CD8-positive, alpha-beta memory T cell (primary cell): Measurements from ENCODE around the gene SBNO1. TPM values are rescaled to one million over a fixed set of nuclear protein-coding genes. Genes with fewer than 3 reads are reported as not detected.

ENCODE experiments used
- CTCF ChIA-PET: fragments of 350-600 bp; sonication (Branson Sonifier 250); formaldehyde crosslinking; loops from one replicate; lab custom pipeline; 2021; ENCODE audit warnings: antibody characterized with exemption; lab: Charles Lee
- POLR2A ChIA-PET: fragments of 350-600 bp; sonication (Branson Sonifier 250); formaldehyde crosslinking; loops from one replicate; lab custom pipeline; 2021; ENCODE audit warnings: antibody characterized with exemption; lab: Charles Lee
- DNase-seq, 5 donors: peaks; one replicate each; pipeline versions ENCODE4 v3.0.0 to v3.0.0-alpha.2; 2020 to 2022; ENCODE audit warnings: mixed read lengths in 1 of 5
- H3K27ac ChIP-seq: one replicate; pipeline ENCODE4 v1.7.0; 2013; ENCODE audit warnings: low read depth, mild to moderate bottlenecking, low read length, moderate library complexity
- H3K27me3 ChIP-seq: 2 replicates; pipeline ENCODE4 v1.7.0; 2013; ENCODE audit warnings: low read length, mild to moderate bottlenecking; ENCODE audit not compliant: insufficient read depth, poor library complexity, severe bottlenecking
- H3K36me3 ChIP-seq: 2 replicates; pipeline ENCODE4 v1.7.0; 2013; ENCODE audit warnings: mild to moderate bottlenecking, low read length, moderate library complexity; ENCODE audit not compliant: insufficient read depth
- H3K4me1 ChIP-seq: 2 replicates; pipeline ENCODE4 v1.7.0; 2013; ENCODE audit warnings: mild to moderate bottlenecking, low read length, moderate library complexity; ENCODE audit not compliant: insufficient read depth
- H3K4me3 ChIP-seq: 2 replicates; pipeline ENCODE4 v1.7.0; 2013; ENCODE audit warnings: mild to moderate bottlenecking, low read length
- H3K9me3 ChIP-seq: 2 replicates; pipeline ENCODE4 v1.7.0; 2013; ENCODE audit warnings: mild to moderate bottlenecking, low read length
- H3K27ac Mint-ChIP-seq, 8 donors: one replicate each; pipeline ENCODE4 v1.8.0; 2020 to 2021; ENCODE audit warnings: mixed read lengths in 8 of 8, mild to moderate bottlenecking in 6 of 8, inconsistent platforms in 3 of 8, moderate library complexity in 3 of 8
- H3K27me3 Mint-ChIP-seq, 2 donors: one replicate each; pipeline ENCODE4 v1.8.0; 2020 to 2021; ENCODE audit warnings: mixed read lengths in 2 of 2, mild to moderate bottlenecking in 1 of 2, moderate library complexity in 1 of 2
- H3K36me3 Mint-ChIP-seq, 3 donors: one replicate each; pipeline ENCODE4 v1.8.0; 2020 to 2021; ENCODE audit warnings: mixed read lengths in 3 of 3, inconsistent platforms in 1 of 3, mild to moderate bottlenecking in 1 of 3
- H3K4me1 Mint-ChIP-seq, 3 donors: one replicate each; pipeline ENCODE4 v1.8.0; 2020 to 2021; ENCODE audit warnings: mixed read lengths in 3 of 3, inconsistent platforms in 1 of 3, mild to moderate bottlenecking in 1 of 3
- H3K4me3 Mint-ChIP-seq, 7 donors: one replicate each; pipeline ENCODE4 v1.8.0; 2020 to 2021; ENCODE audit warnings: mixed read lengths in 7 of 7, mild to moderate bottlenecking in 6 of 7, moderate library complexity in 4 of 7, inconsistent platforms in 2 of 7
- H3K9me3 Mint-ChIP-seq, 5 donors: one replicate each; pipeline ENCODE4 v1.8.0; 2020 to 2022; ENCODE audit warnings: mixed read lengths in 5 of 5, mild to moderate bottlenecking in 3 of 5, moderate library complexity in 2 of 5, inconsistent platforms in 1 of 5
- polyA plus RNA-seq: library from polyadenylated mRNA; unstranded; fragments of 300-500 nt; fragmentation: Illumina TruSeq; gene quantifications from one replicate; pipeline ENCODE4 v1.2.3, GENCODE V29; 2021
- total RNA-seq, 2 experiments: library from RNA; stranded (reverse); gene quantifications; one replicate each; pipeline ENCODE4 v1.2.3, GENCODE V29; 2021

The SBNO1 gene
- total and polyA plus RNA-seq, 3 experiments from 2014 or later: 42.8 to 53.8 (median 52.1) TPM

GRCh38 chr12:123401753-123402683 lies 37.4 kb upstream of the SBNO1 start:
- H3K9me3 ChIP-seq: no peaks in the 10 kb centered on the region
- no peak overlapping the region for H3K27ac ChIP-seq
- POLR2A ChIA-PET: no interaction called here
- no peak for DNase-seq
- H3K36me3 Mint-ChIP-seq: peaks cover 0 to 63% (median 4%) of the 10 kb centered on the region in 3 donors
- no peaks in the 10 kb centered on the region for H3K9me3 Mint-ChIP-seq
- no peak overlapping the region for H3K4me3 ChIP-seq
- H3K36me3 ChIP-seq: peaks cover 21% of the 10 kb centered on the region
- H3K4me3 Mint-ChIP-seq: no peak overlapping the region
- H3K27ac Mint-ChIP-seq: peak overlapping the region in 4 of 8 donors; percentile 54 to 72 (median 56)
- H3K4me1 ChIP-seq: no peaks in the 10 kb centered on the region
- peaks cover 5 to 7% (median 5%) of the 10 kb centered on the region in 3 donors for H3K4me1 Mint-ChIP-seq
- H3K27me3 ChIP-seq: no peaks in the 10 kb centered on the region
- CTCF ChIA-PET: no interaction called here
- no peaks in the 10 kb centered on the region for H3K27me3 Mint-ChIP-seq

GRCh38 chr12:123399255-123399617 lies 34.6 kb upstream of the SBNO1 start:
- H3K27me3 Mint-ChIP-seq: no peaks in the 10 kb centered on the region

GRCh38 chr12:123398550-123399254 lies 34.1 kb upstream of the SBNO1 start:
- CTCF ChIA-PET: interaction anchor here (1.1 kb wide), 1 partner anchor 15 kb away, joined by 3 read pairs; the partner anchor contains the start of gene KMT5A
- H3K4me3 Mint-ChIP-seq: no peak overlapping the region
- H3K9me3 Mint-ChIP-seq: no peaks in the 10 kb centered on the region
- no peaks in the 10 kb centered on the region for H3K4me1 ChIP-seq
- H3K27ac Mint-ChIP-seq: peak overlapping the region in 2 of 8 donors; percentile 8 to 23
- no peaks in the 10 kb centered on the region for H3K27me3 ChIP-seq
- H3K4me3 ChIP-seq: no peak overlapping the region
- H3K36me3 ChIP-seq: peaks cover 23% of the 10 kb centered on the region
- H3K27me3 Mint-ChIP-seq: no peaks in the 10 kb centered on the region
- peaks cover 12 to 14% (median 13%) of the 10 kb centered on the region in 3 donors for H3K4me1 Mint-ChIP-seq
- no peaks in the 10 kb centered on the region for H3K9me3 ChIP-seq
- no peak overlapping the region for H3K27ac ChIP-seq
- POLR2A ChIA-PET: interaction anchor here (0.6 kb wide), 1 partner anchor 17 kb away, joined by 3 read pairs; no protein-coding TSS in a partner anchor
- H3K36me3 Mint-ChIP-seq: peaks cover 0 to 66% (median 4%) of the 10 kb centered on the region in 3 donors
- no peak for DNase-seq

More at GRCh38 chr12:123399255-123399617, 34.6 kb upstream of the SBNO1 start:
- no peaks in the 10 kb centered on the region for H3K9me3 ChIP-seq
- ChIA-PET CTCF (interaction anchor here (1.1 kb wide), 1 partner anchor 15 kb away, joined by 3 read pairs; the partner anchor contains the start of gene KMT5A), POLR2A (no interaction called here)
- H3K4me1 Mint-ChIP-seq: peaks cover 12 to 14% (median 13%) of the 10 kb centered on the region in 3 donors
- H3K36me3 ChIP-seq: peaks cover 28% of the 10 kb centered on the region
- DNase-seq: no peak
- peak overlapping the region in 5 of 8 donors; percentile 34 to 78 (median 45) for H3K27ac Mint-ChIP-seq
- no peak overlapping the region for H3K4me3 ChIP-seq
- H3K27ac ChIP-seq: no peak overlapping the region
- no peaks in the 10 kb centered on the region for H3K9me3 Mint-ChIP-seq
- no peaks in the 10 kb centered on the region for H3K4me1 ChIP-seq
- peaks cover 0 to 70% (median 4%) of the 10 kb centered on the region in 3 donors for H3K36me3 Mint-ChIP-seq
- H3K27me3 ChIP-seq: no peaks in the 10 kb centered on the region
- H3K4me3 Mint-ChIP-seq: no peak overlapping the region

- H3K27me3 ChIP-seq: no peaks in the 10 kb centered on the region
- H3K36me3 ChIP-seq: peaks cover 17% of the 10 kb centered on the region
- H3K9me3 ChIP-seq: no peaks in the 10 kb centered on the region
- H3K36me3 Mint-ChIP-seq: peaks cover 0 to 64% (median under 1%) of the 10 kb centered on the region in 3 donors
- no peak overlapping the region for H3K4me3 Mint-ChIP-seq
- H3K4me1 Mint-ChIP-seq: peaks cover 13 to 17% (median 16%) of the 10 kb centered on the region in 3 donors
- no peak overlapping the region for H3K27ac ChIP-seq
- no peaks in the 10 kb centered on the region for H3K9me3 Mint-ChIP-seq
- POLR2A ChIA-PET: interaction anchor here (0.6 kb wide), 2 partner anchors 17 to 41 kb away, joined by 3 read pairs; no protein-coding TSS in a partner anchor
- H3K27ac Mint-ChIP-seq: peak overlapping the region in 1 of 8 donors; percentile 23
- no peak for DNase-seq
- H3K4me3 ChIP-seq: no peak overlapping the region
- CTCF ChIA-PET: no interaction called here
- no peaks in the 10 kb centered on the region for H3K4me1 ChIP-seq
- no peaks in the 10 kb centered on the region for H3K27me3 Mint-ChIP-seq
Observed at GRCh38 chr12:123398177-123398549, 33.5 kb upstream of the SBNO1 start.

GRCh38 chr12:123397400-123397799 lies 32.8 kb upstream of the SBNO1 start:
- no peak for DNase-seq
- no peak overlapping the region for H3K27ac Mint-ChIP-seq
- H3K27me3 Mint-ChIP-seq: no peaks in the 10 kb centered on the region
- H3K9me3 Mint-ChIP-seq: no peaks in the 10 kb centered on the region
- H3K4me1 Mint-ChIP-seq: peaks cover 15 to 20% (median 18%) of the 10 kb centered on the region in 3 donors
- Histone ChIP-seq H3K27ac (no peak overlapping the region), H3K36me3 (peaks cover 15% of the 10 kb centered on the region), H3K4me3 (no peak overlapping the region), H3K27me3 (no peaks in the 10 kb centered on the region), H3K4me1 (no peaks in the 10 kb centered on the region), H3K9me3 (no peaks in the 10 kb centered on the region)
- CTCF ChIA-PET: no interaction called here
- H3K4me3 Mint-ChIP-seq: no peak overlapping the region
- POLR2A ChIA-PET: interaction anchor here (0.5 to 1.0 kb wide), 3 partner anchors 40 to 61 kb away, joined by 3 to 7 read pairs (median 3); partner anchors contain the start of gene SNRNP35
- H3K36me3 Mint-ChIP-seq: peaks cover 0 to 61% (median 0%) of the 10 kb centered on the region in 3 donors

- no peak for DNase-seq
- Mint-ChIP-seq H3K4me3 (no peak overlapping the region), H3K27me3 (no peaks in the 10 kb centered on the region), H3K36me3 (peaks cover 0 to 61% (median 0%) of the 10 kb centered on the region in 3 donors), H3K27ac (no peak overlapping the region), H3K9me3 (no peaks in the 10 kb centered on the region), H3K4me1 (peaks cover 18 to 21% (median 19%) of the 10 kb centered on the region in 3 donors)
- Histone ChIP-seq H3K27ac (no peak overlapping the region), H3K9me3 (no peaks in the 10 kb centered on the region), H3K4me3 (no peak overlapping the region), H3K27me3 (no peaks in the 10 kb centered on the region), H3K36me3 (peaks cover 17% of the 10 kb centered on the region), H3K4me1 (no peaks in the 10 kb centered on the region)
- CTCF ChIA-PET: no interaction called here
- POLR2A ChIA-PET: interaction anchor here (1.0 kb wide), 1 partner anchor 61 kb away, joined by 7 read pairs; the partner anchor contains the start of gene SNRNP35
Observed at GRCh38 chr12:123396954-123397353, 32.3 kb upstream of the SBNO1 start.

- Histone ChIP-seq H3K27ac (no peak overlapping the region), H3K9me3 (no peaks in the 10 kb centered on the region), H3K4me1 (no peaks in the 10 kb centered on the region), H3K27me3 (no peaks in the 10 kb centered on the region), H3K4me3 (no peak overlapping the region), H3K36me3 (peaks cover 21% of the 10 kb centered on the region)
- ChIA-PET CTCF (no interaction called here), POLR2A (no interaction called here)
- Mint-ChIP-seq H3K27ac (peak overlapping the region in 2 of 8 donors; percentile 50 to 79), H3K9me3 (no peaks in the 10 kb centered on the region), H3K4me3 (no peak overlapping the region), H3K36me3 (peaks cover 0 to 65% (median 0%) of the 10 kb centered on the region in 3 donors), H3K27me3 (no peaks in the 10 kb centered on the region), H3K4me1 (peaks cover 20 to 25% (median 23%) of the 10 kb centered on the region in 3 donors)
- no peak for DNase-seq
Observed at GRCh38 chr12:123396543-123396942, 31.9 kb upstream of the SBNO1 start.
